Osteoblast (primary cell): ENCODE results near the gene SUN3. TPM values are rescaled to one million over a fixed set of nuclear protein-coding genes. Genes with fewer than 3 reads are reported as not detected.

Experiments used
- DNase-seq: peaks from one replicate; pipeline ENCODE4 v3.0.0; 2011; ENCODE audit warnings: low spot score, mixed read lengths; ENCODE audit not compliant: insufficient read length; ENCODE audit errors: missing footprints
- H2AFZ ChIP-seq: 2 replicates; pipeline ENCODE4 v1.6.0; 2011; ENCODE audit warnings: mild to moderate bottlenecking, low read length
- H3K27ac ChIP-seq: 2 replicates; pipeline ENCODE4 v1.5.1; 2011; ENCODE audit warnings: mild to moderate bottlenecking, low read depth, low read length, moderate library complexity
- H3K27me3 ChIP-seq: 2 replicates; pipeline ENCODE4 v1.6.0; 2012; ENCODE audit warnings: mild to moderate bottlenecking, control low read depth, inconsistent platforms, low read length, moderate library complexity; ENCODE audit not compliant: insufficient read depth
- H3K36me3 ChIP-seq: 2 replicates; pipeline ENCODE4 v1.5.1; 2011; ENCODE audit warnings: mild to moderate bottlenecking, low read length, control low read depth, moderate library complexity; ENCODE audit not compliant: insufficient read depth
- H3K4me1 ChIP-seq: 2 replicates; pipeline ENCODE4 v1.5.1; 2011; ENCODE audit warnings: mild to moderate bottlenecking, low read length, control low read depth, moderate library complexity; ENCODE audit not compliant: insufficient read depth
- H3K4me2 ChIP-seq: 2 replicates; pipeline ENCODE4 v1.6.0; 2011; ENCODE audit warnings: mild to moderate bottlenecking, low read length; ENCODE audit not compliant: insufficient read depth
- H3K4me3 ChIP-seq: fragments of 200-600 bp; sonication (generic); 3 replicates; pipeline ENCODE4 v1.5.1; 2012; ENCODE audit warnings: mild to moderate bottlenecking, low read length, inconsistent platforms; ENCODE audit not compliant: insufficient read depth
- H3K79me2 ChIP-seq: 2 replicates; pipeline ENCODE4 v1.6.0; 2012; ENCODE audit warnings: mild to moderate bottlenecking, low read length, control low read depth, inconsistent platforms; ENCODE audit not compliant: insufficient read depth
- H3K9me3 ChIP-seq: 2 replicates; pipeline ENCODE4 v1.5.1; 2011; ENCODE audit warnings: low read depth, low read length, control low read depth
- H4K20me1 ChIP-seq: 2 replicates; pipeline ENCODE4 v1.6.0; 2012; ENCODE audit warnings: mild to moderate bottlenecking, low read length, control low read depth; ENCODE audit not compliant: insufficient read depth
- CTCF ChIP-seq: IDR thresholded peaks from 2 replicates; pipeline ENCODE4 v1.5.1; 2011; ENCODE audit warnings: mild to moderate bottlenecking, low read depth, low read length, moderate library complexity; ENCODE audit errors: extremely low read depth
- total RNA-seq: library from RNA; depleted of rRNA; stranded (reverse); fragments of >200 nt; gene quantifications from 2 replicates; pipeline ENCODE4 v1.2.3, GENCODE V29; 2012

Gene SUN3
- total RNA-seq, 1 donor: not detected

- Histone ChIP-seq H3K36me3 (no peaks in the 10 kb centered on the region), H3K27me3 (no peaks in the 10 kb centered on the region), H3K27ac (no peak overlapping the region), H2AFZ (no peak overlapping the region), H4K20me1 (no peaks in the 10 kb centered on the region), H3K4me2 (no peak overlapping the region), H3K4me1 (no peaks in the 10 kb centered on the region), H3K79me2 (no peaks in the 10 kb centered on the region), H3K4me3 (no peak overlapping the region), H3K9me3 (no peaks in the 10 kb centered on the region)
- DNase-seq: no peak
- TF ChIP-seq CTCF: no peak
Observed at GRCh38 chr7:48067475-48067874, 38.6 kb upstream of the SUN3 start.

GRCh38 chr7:48063985-48064384 lies 35.1 kb upstream of the SUN3 start:
- Histone ChIP-seq H3K27ac (no peak overlapping the region), H3K36me3 (no peaks in the 10 kb centered on the region), H3K79me2 (no peaks in the 10 kb centered on the region)

GRCh38 chr7:48059706-48060105 lies 30.8 kb upstream of the SUN3 start:
- H3K36me3 ChIP-seq: no peaks in the 10 kb centered on the region
- H3K4me3 ChIP-seq: no peak overlapping the region
- DNase-seq: no peak
- TF ChIP-seq CTCF: no peak
- no peaks in the 10 kb centered on the region for H4K20me1 ChIP-seq
- H3K27me3 ChIP-seq: no peaks in the 10 kb centered on the region
- no peaks in the 10 kb centered on the region for H3K79me2 ChIP-seq
- no peak overlapping the region for H3K27ac ChIP-seq
- H3K4me1 ChIP-seq: no peaks in the 10 kb centered on the region
- no peaks in the 10 kb centered on the region for H3K9me3 ChIP-seq
- H2AFZ ChIP-seq: no peak overlapping the region
- no peak overlapping the region for H3K4me2 ChIP-seq

More at GRCh38 chr7:48063985-48064384, 35.1 kb upstream of the SUN3 start:
- Histone ChIP-seq H4K20me1 (no peaks in the 10 kb centered on the region), H3K4me2 (no peak overlapping the region), H3K4me3 (no peak overlapping the region), H3K9me3 (no peaks in the 10 kb centered on the region), H2AFZ (no peak overlapping the region), H3K4me1 (no peaks in the 10 kb centered on the region), H3K27me3 (no peaks in the 10 kb centered on the region)
- DNase-seq: no peak
- no peak for TF ChIP-seq CTCF

GRCh38 chr7:48058990-48059389 lies 30.1 kb upstream of the SUN3 start:
- TF ChIP-seq CTCF: no peak
- Histone ChIP-seq H3K4me1 (no peaks in the 10 kb centered on the region), H3K79me2 (no peaks in the 10 kb centered on the region), H3K27me3 (no peaks in the 10 kb centered on the region), H4K20me1 (no peaks in the 10 kb centered on the region), H3K4me2 (no peak overlapping the region), H3K4me3 (no peak overlapping the region), H3K9me3 (no peaks in the 10 kb centered on the region), H3K36me3 (no peaks in the 10 kb centered on the region), H3K27ac (no peak overlapping the region), H2AFZ (no peak overlapping the region)
- no peak for DNase-seq
